Activated CD8-positive, alpha-beta memory T cell treated with anti-CD3 and anti-CD28 coated beads, Interleukin-2, amount 10 ng/mL, durations not matched to agents 7 days and 5 days (primary cell): ENCODE measurements around the gene NKPD1. TPM values are rescaled to one million over a fixed set of nuclear protein-coding genes. Genes with fewer than 3 reads are reported as not detected.
A peak's percentile ranks its signal among the peaks of the same experiment; 100 is the strongest.

Source experiments
- ATAC-seq: fragments of 150-1000 bp; cut with Tn5 transposase; one replicate; pipeline ENCODE4 v1.10.0; 2021; ENCODE audit warnings: moderate library complexity
- CTCF ChIA-PET: fragments of 350-600 bp; sonication (Branson Sonifier 250); formaldehyde crosslinking; loops from one replicate; lab custom pipeline; 2021; ENCODE audit warnings: antibody characterized with exemption; lab: Charles Lee
- DNase-seq: peaks from one replicate; pipeline ENCODE4 v3.0.0-alpha.2; 2020
- H3K27ac Mint-ChIP-seq: one replicate; pipeline ENCODE4 v1.8.0; 2021; ENCODE audit warnings: mild to moderate bottlenecking, mixed read lengths
- H3K27me3 Mint-ChIP-seq: one replicate; pipeline ENCODE4 v1.8.0; 2021; ENCODE audit warnings: mixed read lengths
- H3K36me3 Mint-ChIP-seq: one replicate; pipeline ENCODE4 v1.8.0; 2021; ENCODE audit warnings: mild to moderate bottlenecking, mixed read lengths
- H3K4me1 Mint-ChIP-seq: one replicate; pipeline ENCODE4 v1.8.0; 2021; ENCODE audit warnings: mixed read lengths
- H3K4me3 Mint-ChIP-seq: one replicate; pipeline ENCODE4 v1.8.0; 2021; ENCODE audit warnings: mild to moderate bottlenecking, moderate library complexity, mixed read lengths
- H3K9me3 Mint-ChIP-seq: one replicate; pipeline ENCODE4 v1.8.0; 2022; ENCODE audit warnings: low read depth, mixed read lengths
- total RNA-seq, 2 experiments: library from RNA; stranded (reverse); gene quantifications; one replicate each; pipeline ENCODE4 v1.2.3, GENCODE V29; 2021

NKPD1 gene
- total RNA-seq, 2 experiments from 2014 or later = 0.14 to 0.18 TPM

- Mint-ChIP-seq H3K27me3 (no peaks in the 10 kb centered on the region), H3K4me3 (peak overlapping the region; percentile 70), H3K27ac (peak overlapping the region; percentile 96), H3K36me3 (peaks cover 2% of the 10 kb centered on the region), H3K4me1 (peaks cover 44% of the 10 kb centered on the region), H3K9me3 (no peaks in the 10 kb centered on the region)
- CTCF ChIA-PET = interaction anchor here (1.0 to 1.9 kb wide), 5 partner anchors 10 to 78 kb away, joined by 3 to 5 read pairs (median 3); partner anchors contain the start of genes NKPD1 and PPP1R37
- DNase-seq = no peak
- ATAC-seq = no peak
Observed at GRCh38 chr19:45170146-45171106, 9.6 kb upstream of the NKPD1 start.

- H3K36me3 Mint-ChIP-seq = peaks cover 2% of the 10 kb centered on the region
- H3K27ac Mint-ChIP-seq = no peak overlapping the region
- DNase-seq (no peak), ATAC-seq (no peak)
- H3K4me3 Mint-ChIP-seq = no peak overlapping the region
- H3K27me3 Mint-ChIP-seq = no peaks in the 10 kb centered on the region
- H3K4me1 Mint-ChIP-seq = peaks cover 46% of the 10 kb centered on the region
- CTCF ChIA-PET = interaction anchor here (1.2 to 1.9 kb wide), 2 partner anchors 9 to 17 kb away, joined by 3 to 5 read pairs; partner anchors contain the start of gene NKPD1
- H3K9me3 Mint-ChIP-seq = no peaks in the 10 kb centered on the region
Observed at GRCh38 chr19:45169602-45170001, 8.8 kb upstream of the NKPD1 start.

GRCh38 chr19:45168767-45169351 is 8.1 kb upstream of the NKPD1 start:
- H3K27ac Mint-ChIP-seq = no peak overlapping the region
- ATAC-seq = no peak

GRCh38 chr19:45166723-45167252 is 6.0 kb upstream of the NKPD1 start:
- ATAC-seq (no peak), DNase-seq (no peak)
- Mint-ChIP-seq H3K27me3 (no peaks in the 10 kb centered on the region), H3K9me3 (no peaks in the 10 kb centered on the region), H3K4me1 (peaks cover 42% of the 10 kb centered on the region), H3K4me3 (no peak overlapping the region), H3K36me3 (peaks cover 2% of the 10 kb centered on the region), H3K27ac (no peak overlapping the region)
- CTCF ChIA-PET = interaction anchor here (0.7 to 2.3 kb wide), 3 partner anchors 11 to 17 kb away, joined by 3 to 6 read pairs (median 4); partner anchors contain the start of genes BLOC1S3 and TRAPPC6A

More at GRCh38 chr19:45168767-45169351, 8.1 kb upstream of the NKPD1 start:
- Mint-ChIP-seq H3K4me3 (no peak overlapping the region), H3K4me1 (peaks cover 50% of the 10 kb centered on the region), H3K27me3 (no peaks in the 10 kb centered on the region), H3K9me3 (no peaks in the 10 kb centered on the region), H3K36me3 (peaks cover 2% of the 10 kb centered on the region)
- no peak for DNase-seq
- CTCF ChIA-PET = interaction anchor here (0.6 to 1.2 kb wide), 3 partner anchors 8 to 18 kb away, joined by 3 read pairs; partner anchors contain the start of genes BLOC1S3 and NKPD1

- peaks cover 24% of the 10 kb centered on the region for H3K4me1 Mint-ChIP-seq
- CTCF ChIA-PET = interaction anchor here (0.8 to 1.0 kb wide), 7 partner anchors 11 to 175 kb away, joined by 3 to 8 read pairs (median 3); partner anchors contain the start of gene TRAPPC6A
- H3K9me3 Mint-ChIP-seq = no peaks in the 10 kb centered on the region
- no peaks in the 10 kb centered on the region for H3K27me3 Mint-ChIP-seq
- peak; percentile 78 for DNase-seq
- H3K4me3 Mint-ChIP-seq = no peak overlapping the region
- peak; percentile 83 for ATAC-seq
- H3K27ac Mint-ChIP-seq = peak overlapping the region; percentile 70
- H3K36me3 Mint-ChIP-seq = no peaks in the 10 kb centered on the region
Observed at GRCh38 chr19:45164577-45165335, 4.0 kb upstream of the NKPD1 start.

- H3K27ac Mint-ChIP-seq = peak overlapping the region; percentile 70
- H3K36me3 Mint-ChIP-seq = no peaks in the 10 kb centered on the region
- no peaks in the 10 kb centered on the region for H3K27me3 Mint-ChIP-seq
- no peaks in the 10 kb centered on the region for H3K9me3 Mint-ChIP-seq
- CTCF ChIA-PET = interaction anchor here (0.6 to 1.0 kb wide), 4 partner anchors 14 to 629 kb away, joined by 3 to 8 read pairs (median 3); partner anchors contain the start of genes DMWD and TRAPPC6A
- no peak for ATAC-seq
- H3K4me3 Mint-ChIP-seq = no peak overlapping the region
- H3K4me1 Mint-ChIP-seq = peaks cover 22% of the 10 kb centered on the region
- no peak for DNase-seq
Observed at GRCh38 chr19:45163751-45164460, 3.1 kb upstream of the NKPD1 start.

- H3K9me3 Mint-ChIP-seq = no peaks in the 10 kb centered on the region
- no peaks in the 10 kb centered on the region for H3K27me3 Mint-ChIP-seq
- DNase-seq (no peak), ATAC-seq (no peak)
- no peak overlapping the region for H3K4me3 Mint-ChIP-seq
- CTCF ChIA-PET = interaction anchor here (0.6 kb wide), 1 partner anchor 630 kb away, joined by 3 read pairs; the partner anchor contains the start of gene DMWD
- no peaks in the 10 kb centered on the region for H3K36me3 Mint-ChIP-seq
- no peak overlapping the region for H3K27ac Mint-ChIP-seq
- H3K4me1 Mint-ChIP-seq = peaks cover 21% of the 10 kb centered on the region
Observed at GRCh38 chr19:45163156-45163555, 2.4 kb upstream of the NKPD1 start.

- Mint-ChIP-seq H3K36me3 (no peaks in the 10 kb centered on the region), H3K4me3 (no peak overlapping the region), H3K9me3 (no peaks in the 10 kb centered on the region), H3K27ac (no peak overlapping the region), H3K4me1 (peaks cover 21% of the 10 kb centered on the region), H3K27me3 (no peaks in the 10 kb centered on the region)
- DNase-seq = no peak
- ATAC-seq = no peak
- CTCF ChIA-PET = no interaction called here
Observed at GRCh38 chr19:45162608-45163143, 1.9 kb upstream of the NKPD1 start.

GRCh38 chr19:45161738-45162607 is 1.2 kb upstream of the NKPD1 start:
- Mint-ChIP-seq H3K4me1 (peaks cover 18% of the 10 kb centered on the region), H3K36me3 (no peaks in the 10 kb centered on the region), H3K27me3 (peaks cover 4% of the 10 kb centered on the region), H3K27ac (no peak overlapping the region), H3K4me3 (no peak overlapping the region), H3K9me3 (no peaks in the 10 kb centered on the region)
- DNase-seq (no peak), ATAC-seq (no peak)
- CTCF ChIA-PET = no interaction called here

GRCh38 chr19:45159971-45160324 is 834 bp downstream of the NKPD1 start:
- Mint-ChIP-seq H3K36me3 (no peaks in the 10 kb centered on the region), H3K4me1 (peaks cover 15% of the 10 kb centered on the region), H3K9me3 (no peaks in the 10 kb centered on the region), H3K27ac (no peak overlapping the region), H3K4me3 (no peak overlapping the region), H3K27me3 (peaks cover 14% of the 10 kb centered on the region)
- DNase-seq (no peak), ATAC-seq (no peak)
- CTCF ChIA-PET = interaction anchor here (1.1 kb wide), 2 partner anchors 10 to 89 kb away, joined by 3 read pairs; no protein-coding TSS in a partner anchor
